Adrenal gland (tissue), 12 donors: ENCODE measurements around the gene RMI2. TPM values are rescaled to one million over a fixed set of nuclear protein-coding genes. Genes with fewer than 3 reads are reported as not detected.

Experiments used
- DNase-seq, 7 donors: peaks; one replicate each; pipeline ENCODE4 v3.0.0-alpha.2; 2019 to 2020
- H3K27ac ChIP-seq, 5 donors: fragments of 200-600 bp; sonication (generic) in 4 of 5; 1 replicate in 3 of 5; 2 replicates in 2 of 5; pipeline versions ENCODE4 v1.5.1 to v1.8.0; 2016 to 2020; ENCODE audit warnings: mild to moderate bottlenecking in 1 of 5
- H3K27me3 ChIP-seq: fragments of 200-600 bp; 2 replicates; pipeline ENCODE4 v1.8.0; 2021
- H3K36me3 ChIP-seq, 2 donors: fragments of 200-600 bp; replicated peaks in 1 of 2; 1 replicate in 1 of 2; 2 replicates in 1 of 2; pipeline versions ENCODE4 v1.5.1 to v1.8.0; 2018 to 2022
- H3K4me1 ChIP-seq, 2 donors: fragments of 200-600 bp; replicated peaks in 1 of 2; 1 replicate in 1 of 2; 2 replicates in 1 of 2; pipeline versions ENCODE4 v1.5.1 to v1.8.0; 2018 to 2021
- H3K4me3 ChIP-seq, 4 donors: fragments of 200-600 bp; sonication (generic) in 3 of 4; one replicate each; pipeline ENCODE4 v1.5.1; 2016 to 2018
- H3K9me3 ChIP-seq, 3 donors: fragments of 200-600 bp; sonication (generic) in 1 of 3; replicated peaks in 1 of 3; 1 replicate in 2 of 3; 2 replicates in 1 of 3; pipeline versions ENCODE4 v1.5.1 to v1.8.0; 2016 to 2021
- POLR2A ChIP-seq, 2 donors: fragments of 450-650 bp; IDR thresholded peaks; one replicate each; pipeline ENCODE4 v1.6.1; 2017; ENCODE audit warnings: antibody characterized with exemption in 2 of 2, mild to moderate bottlenecking in 2 of 2, moderate library complexity in 1 of 2
- WGBS, 4 donors: extraction: QIAGEN DNeasy Blood & Tissue Kit in 2 of 4; methylation state at CpG; one replicate each; pipeline versions ENCODE4 v1.1.5 to v1.1.7; 2013 to 2017; 5-methylcytosine and 5-hydroxymethylcytosine counted together
- intact Hi-C, 2 donors: fragments of 100-400 bp; cut with DNase I; formaldehyde crosslinking; loops; one replicate each; pipeline versions ENCODE4 v1.14.1 to v1.15.0; 2022 to 2023
- polyA plus RNA-seq, 3 donors: library from polyadenylated mRNA; stranded (reverse); fragments of 200-250 nt in 2 of 3; fragments of 350-450 nt in 1 of 3; fragmentation: Illumina TruSeq in 1 of 3; extraction: RNeasy Lipid Tissue Mini Kit (QIAGEN cat#74804) in 1 of 3; gene quantifications; one replicate each; pipeline ENCODE4 v1.2.3, GENCODE V29; 2013 to 2014
- total RNA-seq, 9 donors: library from RNA; depleted of rRNA in 4 of 9; stranded (reverse); fragments of >200 nt in 4 of 9; fragments of 120-200 nt in 1 of 9; fragmentation: NEBNext Ultra II Directional in 1 of 9; extraction: Animal tissue kit (Norgen Biotek cat#: 25700) in 1 of 9; gene quantifications; one replicate each; pipeline versions ENCODE4 v1.1.0 to v1.2.4, GENCODE V29; 2013 to 2023
- TF ChIP-seq, protein P1 (sequence below), 6 experiments: fragments of 450-650 bp in 4 of 6; fragments of 200-600 bp in 2 of 6; sonication (generic) in 1 of 6; IDR thresholded peaks; 1 replicate in 5 of 6; 2 replicates in 1 of 6; pipeline versions ENCODE4 v1.5.1 to v1.8.0; 2016 to 2021; ENCODE audit warnings: antibody characterized with exemption in 6 of 6, mild to moderate bottlenecking in 2 of 6, moderate library complexity in 1 of 6
- donor health status: healthy with polysubstance abuse.
- donor health status: Bipolar disorder and iron deficiency.
- donor health status: DM: yes; HTN: yes; CAD: no.
- donor health status: DM: no; HTN: no; CAD: no.
- donor health status: DM: no; HTN: no; CAD: no.
- donor health status: DM: yes; HTN: yes; CAD: no.

The RMI2 gene
- total and polyA plus RNA-seq, 12 donors = 0.56 to 21.1 (median 1.2) TPM; not detected in 2

DNA sequence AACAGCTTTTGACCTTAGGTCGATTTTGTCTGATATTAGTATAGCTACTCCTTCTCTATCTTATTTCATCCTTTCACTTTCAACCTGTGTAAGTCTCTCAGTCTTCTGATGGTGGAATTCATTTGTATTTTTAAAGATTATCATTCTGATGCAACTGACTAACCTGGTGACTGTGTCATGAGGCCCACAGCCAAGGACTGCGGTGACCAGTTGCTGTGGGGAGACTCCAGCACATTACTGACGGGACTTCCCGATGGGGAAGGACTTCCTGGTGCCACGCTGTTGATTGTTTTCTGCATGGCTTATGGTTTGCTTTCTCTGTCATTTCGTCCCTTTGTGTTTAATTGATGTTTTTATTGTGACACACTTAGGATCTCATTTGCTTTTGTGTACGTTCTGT is 34.2 kb downstream of the RMI2 start:
- DNase-seq = peak in 4 of 7 donors; percentile 38 to 65 (median 58)
- no peak overlapping the region for H3K27ac ChIP-seq
- 39 to 57% (median 53%) methylated on average over 7 of the region's 7 CpGs for WGBS, 4 donors
- H3K36me3 ChIP-seq = no peaks in the 10 kb centered on the region
- H3K4me1 ChIP-seq = no peaks in the 10 kb centered on the region
- H3K27me3 ChIP-seq = no peaks in the 10 kb centered on the region
- TF ChIP-seq, protein P1, sequence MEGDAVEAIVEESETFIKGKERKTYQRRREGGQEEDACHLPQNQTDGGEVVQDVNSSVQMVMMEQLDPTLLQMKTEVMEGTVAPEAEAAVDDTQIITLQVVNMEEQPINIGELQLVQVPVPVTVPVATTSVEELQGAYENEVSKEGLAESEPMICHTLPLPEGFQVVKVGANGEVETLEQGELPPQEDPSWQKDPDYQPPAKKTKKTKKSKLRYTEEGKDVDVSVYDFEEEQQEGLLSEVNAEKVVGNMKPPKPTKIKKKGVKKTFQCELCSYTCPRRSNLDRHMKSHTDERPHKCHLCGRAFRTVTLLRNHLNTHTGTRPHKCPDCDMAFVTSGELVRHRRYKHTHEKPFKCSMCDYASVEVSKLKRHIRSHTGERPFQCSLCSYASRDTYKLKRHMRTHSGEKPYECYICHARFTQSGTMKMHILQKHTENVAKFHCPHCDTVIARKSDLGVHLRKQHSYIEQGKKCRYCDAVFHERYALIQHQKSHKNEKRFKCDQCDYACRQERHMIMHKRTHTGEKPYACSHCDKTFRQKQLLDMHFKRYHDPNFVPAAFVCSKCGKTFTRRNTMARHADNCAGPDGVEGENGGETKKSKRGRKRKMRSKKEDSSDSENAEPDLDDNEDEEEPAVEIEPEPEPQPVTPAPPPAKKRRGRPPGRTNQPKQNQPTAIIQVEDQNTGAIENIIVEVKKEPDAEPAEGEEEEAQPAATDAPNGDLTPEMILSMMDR (IDR thresholded peaks at IDR 0.05) = no peak
- no peak for TF ChIP-seq POLR2A (IDR thresholded peaks at IDR 0.05)
- intact Hi-C loops = no loop called here
- H3K4me3 ChIP-seq = no peak overlapping the region
- no peaks in the 10 kb centered on the region for H3K9me3 ChIP-seq

DNA sequence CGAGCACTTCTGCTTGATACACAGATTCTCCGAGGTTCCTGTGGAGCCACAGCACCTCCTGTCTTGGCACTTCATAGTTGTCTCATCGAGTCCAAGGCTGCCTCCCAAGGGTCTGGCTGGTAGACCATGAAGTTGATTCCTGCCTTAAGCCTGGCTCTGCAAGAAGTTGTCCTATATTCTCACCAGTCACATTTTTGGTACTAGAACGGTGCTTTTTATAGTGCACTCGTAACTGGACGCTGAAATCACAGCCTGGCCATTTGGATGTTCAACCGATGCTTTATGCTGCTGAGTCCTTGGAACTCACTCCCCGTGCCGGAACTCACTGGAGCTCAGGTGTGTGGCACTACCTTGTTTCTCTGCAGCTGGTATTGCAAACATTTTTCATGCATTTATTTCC is 35.6 kb downstream of the RMI2 start:
- no peaks in the 10 kb centered on the region for H3K9me3 ChIP-seq
- no peaks in the 10 kb centered on the region for H3K4me1 ChIP-seq
- H3K4me3 ChIP-seq = no peak overlapping the region
- no peak for TF ChIP-seq POLR2A (IDR thresholded peaks at IDR 0.05)
- TF ChIP-seq, protein P1 (IDR thresholded peaks at IDR 0.05) = no peak
- intact Hi-C loops = no loop called here
- H3K27ac ChIP-seq = no peak overlapping the region
- 89 to 94% (median 91%) methylated on average over 9 of the region's 9 CpGs for WGBS, 4 donors
- no peaks in the 10 kb centered on the region for H3K36me3 ChIP-seq
- no peaks in the 10 kb centered on the region for H3K27me3 ChIP-seq
- DNase-seq = no peak

DNA sequence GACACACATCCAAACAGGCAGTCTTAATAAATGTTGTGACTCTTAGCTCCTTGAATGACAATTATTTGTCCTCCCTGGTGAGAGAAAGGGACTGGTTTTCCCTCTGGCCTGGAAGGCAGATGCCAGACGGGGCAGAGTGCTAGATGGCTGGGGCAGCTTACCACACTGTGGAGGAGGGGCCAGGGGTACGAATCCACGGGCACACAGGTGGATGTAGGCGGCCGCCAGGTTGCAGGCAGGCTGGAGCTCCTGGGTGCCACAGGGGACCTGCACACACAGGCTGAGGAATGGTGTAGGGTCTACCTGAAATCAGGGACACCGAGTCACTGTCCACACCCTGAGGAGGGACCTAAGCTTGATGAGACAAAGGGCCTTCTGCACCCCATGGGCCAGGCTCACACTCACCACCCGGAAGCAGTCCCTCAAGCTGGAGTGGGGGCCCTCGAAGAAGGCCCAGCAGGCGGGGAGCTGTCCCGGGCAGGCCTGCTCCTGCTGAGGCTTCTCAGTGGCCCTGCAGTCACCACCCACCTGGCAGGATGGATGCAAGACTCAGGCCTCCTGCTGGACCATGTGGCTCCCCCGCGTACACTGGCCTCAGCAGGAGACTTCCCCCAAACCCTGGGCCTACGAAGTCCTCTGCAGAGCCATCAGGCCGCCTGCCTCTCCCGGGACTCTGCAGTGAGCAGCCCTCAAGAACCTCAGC is 38.4 kb downstream of the RMI2 start:
- TF ChIP-seq, protein P1 (IDR thresholded peaks at IDR 0.05) = no peak
- no peak for TF ChIP-seq POLR2A (IDR thresholded peaks at IDR 0.05)
- WGBS, 4 donors = 91 to 95% (median 93%) methylated on average over 4 to 15 of the region's 15 CpGs
- no peaks in the 10 kb centered on the region for H3K36me3 ChIP-seq
- no peak overlapping the region for H3K27ac ChIP-seq
- H3K4me1 ChIP-seq = no peaks in the 10 kb centered on the region
- no peak overlapping the region for H3K4me3 ChIP-seq
- DNase-seq = no peak
- intact Hi-C loops = no loop called here
- no peaks in the 10 kb centered on the region for H3K9me3 ChIP-seq
- H3K27me3 ChIP-seq = no peaks in the 10 kb centered on the region

DNA sequence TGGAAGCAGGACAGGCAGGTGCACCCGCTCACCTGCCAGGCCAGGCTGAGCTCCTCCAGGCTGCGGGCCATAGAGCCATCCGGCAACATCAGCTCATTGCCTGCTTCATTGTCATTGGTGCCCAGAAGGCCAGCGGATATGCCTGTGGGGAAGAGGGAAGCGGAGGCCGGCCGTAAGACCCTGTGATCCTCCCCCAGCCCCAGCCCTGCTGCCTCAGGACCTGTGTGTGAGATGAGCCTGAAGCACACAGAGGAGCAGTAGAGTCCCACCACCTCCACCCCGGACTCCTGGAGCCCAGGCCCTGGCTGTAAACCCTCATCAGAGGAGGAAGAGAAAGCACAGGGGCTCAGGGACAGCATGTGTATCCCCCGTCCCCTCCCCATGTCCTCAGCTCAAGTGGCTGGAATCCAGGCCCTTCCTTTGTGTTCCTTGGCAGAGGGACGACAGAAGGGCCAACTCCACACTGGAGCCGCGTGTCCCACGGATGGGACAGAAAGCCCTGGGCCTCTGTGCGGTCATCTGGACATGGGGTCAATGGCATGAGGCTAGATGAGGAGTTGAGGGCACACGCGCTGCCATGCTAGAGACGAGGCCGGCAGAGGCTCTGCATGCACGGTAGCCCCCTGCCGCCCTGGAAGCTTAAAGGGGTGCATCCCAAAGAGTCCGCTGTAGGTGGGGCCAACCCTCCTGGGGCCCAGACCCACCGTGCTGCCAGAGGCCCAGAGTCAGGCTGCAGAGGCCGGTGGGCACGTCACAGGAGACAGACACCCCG is 39.1 kb downstream of the RMI2 start:
- no peaks in the 10 kb centered on the region for H3K9me3 ChIP-seq
- intact Hi-C loops = no loop called here
- WGBS, 4 donors = 79 to 94% (median 88%) methylated on average over 9 to 25 of the region's 25 CpGs
- H3K4me1 ChIP-seq = no peaks in the 10 kb centered on the region
- no peak overlapping the region for H3K27ac ChIP-seq
- no peak for DNase-seq
- H3K36me3 ChIP-seq = no peaks in the 10 kb centered on the region
- H3K4me3 ChIP-seq = no peak overlapping the region
- no peak for TF ChIP-seq POLR2A (IDR thresholded peaks at IDR 0.05)
- TF ChIP-seq, protein P1 (IDR thresholded peaks at IDR 0.05) = no peak
- no peaks in the 10 kb centered on the region for H3K27me3 ChIP-seq
